ENCODE measurements around the gene ZNF155. TPM values are rescaled to one million over a fixed set of nuclear protein-coding genes. Genes with fewer than 3 reads are reported as not detected.
"Not testable (repeated sequence)": the region's sequence is repeated elsewhere in the genome, so short reads cannot be mapped to it uniquely, and the experiment has no call there.

The ZNF155 gene
- total RNA-seq = 6.4 TPM
- long read RNA-seq, partial matches to known transcripts = 1 of 7 reads
- long read RNA-seq, other reads (novel, unspliced or antisense) = 6 of 7 reads

GRCh38 chr19:43983912-43984686, at the start of gene ZNF155:
Gene ZNF155 (plus strand): TSS chr19:43984188. CDS start chr19:43988544, 4,356 bp downstream.
- intact Hi-C loops (cut with DNase I) = loop anchor here (1.0 to 5.0 kb wide), 5 partner anchors 18 to 108 kb away; partner anchors contain the start of genes ZNF221, ZNF224, ZNF230 and ZNF284
- peak; percentile 96 for DNase-seq (ENCODE audit: low spot score)

DNA sequence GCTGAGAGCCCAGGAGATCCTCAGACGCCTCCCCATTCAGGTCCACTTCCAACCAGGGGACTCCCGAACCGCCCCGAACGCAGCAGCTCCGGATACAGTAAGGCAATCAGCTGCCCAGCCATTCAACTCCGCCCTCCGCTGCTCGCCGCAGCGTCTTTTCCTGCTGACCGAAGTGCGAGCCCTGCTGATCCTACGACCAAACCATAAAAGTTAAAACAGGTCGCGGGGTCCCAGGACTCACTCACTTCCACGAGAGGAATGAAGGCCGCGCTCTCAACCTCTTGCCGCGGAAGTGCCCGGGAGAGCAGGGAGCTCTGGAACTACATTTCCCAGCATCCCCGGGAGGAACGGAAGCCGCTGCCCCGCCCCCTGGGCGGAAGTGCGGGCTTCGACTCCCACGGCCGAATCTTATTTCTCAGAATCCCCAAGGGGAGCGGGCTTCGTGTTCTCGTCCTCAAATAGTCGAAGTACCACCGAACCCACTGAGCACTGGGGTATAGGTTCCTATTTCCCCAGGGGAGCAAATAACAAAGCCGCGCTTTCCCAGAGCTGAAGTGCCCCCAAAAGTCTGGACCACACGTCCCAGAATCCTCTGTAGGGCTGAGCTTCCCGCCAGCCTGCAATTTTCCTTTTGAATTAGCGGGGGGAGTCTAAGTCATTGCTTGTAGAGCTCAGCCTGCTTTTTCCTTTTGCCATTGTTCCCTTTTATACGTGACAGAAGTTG, 48.8 kb upstream of the ZNF155 start, which contains the start of gene ZNF45:
Gene ZNF45 (minus strand): TSS at position 298 of the 724 bp plus-strand sequence. CDS start 13,097 bp downstream, outside the sequence.
- intact Hi-C loops (cut with DNase I) = loop anchor here (1.0 to 2.0 kb wide), 2 partner anchors 16 to 32 kb away; partner anchors contain the start of gene ZNF221

DNA sequence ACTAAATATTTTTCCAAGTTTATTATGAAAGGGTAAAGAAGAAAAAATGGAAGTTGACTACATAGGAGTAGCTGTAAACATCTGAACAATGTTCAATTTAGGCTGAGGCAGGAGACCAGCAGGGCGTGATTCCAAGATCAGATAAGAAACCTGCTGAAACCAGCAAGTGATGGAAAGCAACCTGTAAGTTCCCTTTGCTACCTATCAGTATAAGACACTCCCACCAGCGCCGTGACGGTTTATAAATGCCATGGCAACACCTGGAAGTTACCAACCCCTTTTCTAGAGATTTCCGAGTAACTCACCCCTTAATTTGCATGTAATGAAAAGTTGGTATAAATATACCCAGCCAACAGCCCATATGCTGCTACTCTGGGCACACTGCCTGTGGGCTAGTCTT, 47.8 kb upstream of the ZNF155 start:
- DNase-seq (ENCODE audit: low spot score) = no peak
- intact Hi-C loops (cut with DNase I) = no loop called here

More for the DNA sequence above, 48.8 kb upstream of the ZNF155 start, which contains the start of gene ZNF45:
- DNase-seq (ENCODE audit: low spot score) = peak; percentile 96

GRCh38 chr19:43939557-43940260, 44.3 kb upstream of the ZNF155 start:
- no peak for DNase-seq (ENCODE audit: low spot score)
- intact Hi-C loops (cut with DNase I) = no loop called here

- intact Hi-C loops (cut with DNase I) = no loop called here
- DNase-seq (ENCODE audit: low spot score) = no peak
Measured at GRCh38 chr19:43940719-43941118, 43.3 kb upstream of the ZNF155 start.

- DNase-seq (ENCODE audit: low spot score) = no peak
- intact Hi-C loops (cut with DNase I) = no loop called here
Measured at GRCh38 chr19:43941209-43941608, 42.8 kb upstream of the ZNF155 start.

GRCh38 chr19:43947412-43947811, 36.6 kb upstream of the ZNF155 start:
- intact Hi-C loops (cut with DNase I); DNase-seq (ENCODE audit: low spot score): not testable (repeated sequence)

DNA sequence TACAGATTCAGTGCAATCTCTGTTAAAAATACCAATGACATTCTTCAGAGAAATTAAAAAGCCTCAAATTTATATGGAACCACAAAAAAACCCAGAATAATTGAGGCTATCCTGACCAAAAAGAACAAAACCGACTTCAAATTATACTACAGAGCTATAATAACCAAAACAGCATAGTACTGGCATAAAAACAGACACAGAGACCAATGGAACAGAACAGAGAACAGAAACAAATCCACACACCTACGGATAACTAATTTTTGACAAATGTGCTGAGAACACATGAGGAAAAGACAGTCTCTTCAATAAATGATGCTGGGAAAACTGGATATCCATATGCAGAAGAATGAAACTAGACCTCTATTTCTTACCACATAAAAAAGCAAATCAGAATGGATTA, 34.2 kb upstream of the ZNF155 start:
- intact Hi-C loops (cut with DNase I) = loop anchor here (5.0 kb wide), 1 partner anchor 48 kb away; no protein-coding TSS in a partner anchor
- not testable (repeated sequence) for DNase-seq (ENCODE audit: low spot score)

- intact Hi-C loops (cut with DNase I) = loop anchor here (1.0 to 5.0 kb wide), 4 partner anchors 16 to 124 kb away; partner anchors contain the start of genes ZNF155, ZNF283 and ZNF45
- peak; percentile 92 for DNase-seq (ENCODE audit: low spot score)
Measured at GRCh38 chr19:43950834-43951645, 32.9 kb upstream of the ZNF155 start, which contains the start of gene ZNF221. Gene ZNF221 (plus strand): TSS chr19:43951228. CDS start chr19:43962727, 11,499 bp downstream.

- intact Hi-C loops (cut with DNase I) = no loop called here
Measured at GRCh38 chr19:43956827-43957226, 27.2 kb upstream of the ZNF155 start.

DNA sequence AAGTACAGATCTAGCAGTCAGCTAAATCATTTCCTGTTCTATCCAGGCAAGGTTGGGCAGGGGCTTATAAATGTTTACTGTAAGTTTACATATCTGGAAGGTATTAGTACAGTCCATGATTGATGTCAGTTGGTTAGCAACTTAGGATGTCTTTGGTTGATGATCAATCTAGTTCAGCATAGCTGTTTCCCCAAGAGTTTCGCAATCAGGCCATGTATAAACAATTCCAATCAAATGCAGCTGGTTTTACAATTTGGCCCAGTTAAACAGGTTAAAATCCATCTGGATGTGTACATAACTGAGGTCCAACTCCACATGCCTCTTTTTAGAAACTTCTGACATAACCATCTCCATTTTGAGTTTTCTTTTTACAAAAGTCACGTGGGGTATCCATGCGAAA, 26.1 kb upstream of the ZNF155 start:
- intact Hi-C loops (cut with DNase I) = no loop called here
- no peak for DNase-seq (ENCODE audit: low spot score)

More at GRCh38 chr19:43956827-43957226, 27.2 kb upstream of the ZNF155 start:
- DNase-seq (ENCODE audit: low spot score) = no peak

- intact Hi-C loops (cut with DNase I) = no loop called here
- no peak for DNase-seq (ENCODE audit: low spot score)
Measured at GRCh38 chr19:43960411-43960810, 23.6 kb upstream of the ZNF155 start.

DNA sequence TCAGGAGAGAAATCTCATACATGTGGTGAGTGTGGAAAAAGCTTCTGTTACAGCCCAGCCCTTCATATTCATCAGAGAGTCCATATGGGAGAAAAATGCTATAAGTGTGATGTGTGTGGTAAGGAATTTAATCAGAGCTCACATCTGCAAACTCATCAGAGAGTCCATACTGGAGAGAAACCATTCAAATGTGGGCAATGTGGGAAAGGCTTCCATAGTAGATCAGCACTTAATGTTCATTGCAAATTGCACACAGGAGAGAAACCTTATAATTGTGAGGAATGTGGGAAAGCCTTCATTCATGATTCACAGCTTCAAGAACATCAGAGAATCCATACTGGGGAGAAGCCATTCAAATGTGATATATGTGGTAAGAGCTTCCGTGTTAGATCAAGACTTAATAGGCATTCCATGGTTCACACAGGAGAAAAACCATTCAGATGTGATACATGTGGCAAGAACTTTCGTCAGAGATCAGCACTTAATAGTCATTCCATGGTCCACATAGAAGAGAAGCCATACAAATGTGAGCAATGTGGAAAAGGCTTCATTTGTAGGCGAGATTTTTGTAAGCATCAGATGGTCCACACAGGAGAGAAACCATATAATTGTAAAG, 17.8 kb upstream of the ZNF155 start:
- intact Hi-C loops (cut with DNase I) = no loop called here
- DNase-seq (ENCODE audit: low spot score) = no peak

DNA sequence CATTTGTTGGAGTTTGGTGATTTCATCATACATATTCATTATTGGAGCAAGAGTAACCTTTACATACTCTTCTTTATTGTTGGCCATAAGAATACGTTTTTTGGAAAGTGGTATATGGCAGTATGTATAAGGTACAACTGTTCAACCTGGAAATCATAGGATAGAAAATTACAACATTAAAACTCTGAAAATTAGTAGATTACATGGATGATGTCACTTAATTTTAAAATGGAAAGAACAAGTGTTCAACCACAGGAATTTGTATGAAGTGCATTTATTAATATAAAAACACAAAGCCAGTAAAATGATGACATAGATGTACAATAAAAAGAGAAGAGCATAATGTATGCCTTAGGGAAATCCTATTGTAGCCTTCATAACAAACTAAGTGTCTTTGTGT, 7.3 kb upstream of the ZNF155 start:
- no peak for DNase-seq (ENCODE audit: low spot score)
- intact Hi-C loops (cut with DNase I) = no loop called here

- DNase-seq (ENCODE audit: low spot score) = no peak
- intact Hi-C loops (cut with DNase I) = loop anchor here (5.0 kb wide), 2 partner anchors 89 to 109 kb away; partner anchors contain the start of genes ZNF224 and ZNF284
Measured at GRCh38 chr19:43983544-43983911, 460 bp upstream of the ZNF155 start.

- no peak for DNase-seq (ENCODE audit: low spot score)
- intact Hi-C loops (cut with DNase I) = loop anchor here (1.0 to 5.0 kb wide), 5 partner anchors 18 to 108 kb away; partner anchors contain the start of genes ZNF221, ZNF224, ZNF230 and ZNF284
Measured at GRCh38 chr19:43984687-43985000, 656 bp downstream of the ZNF155 start.

GRCh38 chr19:43997631-43998290, 13.8 kb downstream of the ZNF155 start:
- no peak for DNase-seq (ENCODE audit: low spot score)
- intact Hi-C loops (cut with DNase I) = no loop called here

GRCh38 chr19:44002212-44002565, 18.2 kb downstream of the ZNF155 start:
- intact Hi-C loops (cut with DNase I) = loop anchor here (1.0 to 10.0 kb wide), 5 partner anchors 18 to 203 kb away; partner anchors contain the start of genes ZNF155, ZNF223, ZNF224 and ZNF225
- DNase-seq (ENCODE audit: low spot score) = no peak
